Cardiac fibroblast (primary cell): ENCODE results near the gene NDUFA13.

Source experiments
- DNase-seq, 2 donors: peaks; one replicate each; pipeline versions ENCODE4 v3.0.0 to v3.0.0-alpha.2; 2010; ENCODE audit warnings: low read depth in 2 of 2
- H3K4me3 ChIP-seq, 2 donors: replicated peaks in 1 of 2; 1 replicate in 1 of 2; 2 replicates in 1 of 2; pipeline ENCODE4 v1.5.1; 2011; ENCODE audit warnings: low read depth in 2 of 2, low read length in 2 of 2, mild to moderate bottlenecking in 2 of 2, moderate library complexity in 1 of 2
- TF ChIP-seq, protein P1 (sequence below): IDR thresholded peaks from one replicate; pipeline ENCODE4 v1.5.1; 2011; ENCODE audit warnings: low read depth, mild to moderate bottlenecking, low read length, inconsistent platforms

The NDUFA13 gene

DNA sequence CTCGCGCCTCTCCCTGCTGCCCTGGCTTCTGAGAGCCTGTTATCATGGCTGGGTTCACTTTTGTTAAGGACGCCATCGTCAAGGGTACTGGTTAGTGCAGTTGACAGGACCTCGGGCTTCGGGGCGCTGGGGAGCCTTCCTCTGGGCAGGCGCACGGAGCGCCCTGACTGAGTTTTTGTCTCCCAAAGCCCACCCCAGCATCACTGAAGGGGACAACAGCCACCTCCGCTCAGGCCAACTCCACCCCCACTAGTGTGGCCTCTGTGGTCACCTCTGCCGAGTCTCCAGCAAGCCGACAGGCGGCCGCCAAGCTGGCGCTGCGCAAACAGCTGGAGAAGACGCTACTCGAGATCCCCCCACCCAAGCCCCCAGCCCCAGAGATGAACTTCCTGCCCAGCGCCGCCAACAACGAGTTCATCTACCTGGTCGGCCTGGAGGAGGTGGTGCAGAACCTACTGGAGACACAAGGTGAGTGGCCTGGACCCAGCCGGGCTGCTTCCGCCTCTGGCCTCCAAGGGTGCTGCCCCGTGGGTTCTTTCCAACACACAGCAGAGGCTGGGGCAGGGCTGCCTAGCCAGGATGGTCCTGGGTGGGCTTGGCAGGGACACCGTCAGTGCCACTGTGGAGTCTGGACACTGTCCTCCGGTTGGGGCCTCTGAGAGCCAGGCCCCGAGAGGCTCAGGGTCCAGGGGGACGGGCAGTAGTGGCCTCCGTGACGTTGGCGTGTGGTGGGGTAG, 17.6 kb upstream of the NDUFA13 start:
- TF ChIP-seq, protein P1, sequence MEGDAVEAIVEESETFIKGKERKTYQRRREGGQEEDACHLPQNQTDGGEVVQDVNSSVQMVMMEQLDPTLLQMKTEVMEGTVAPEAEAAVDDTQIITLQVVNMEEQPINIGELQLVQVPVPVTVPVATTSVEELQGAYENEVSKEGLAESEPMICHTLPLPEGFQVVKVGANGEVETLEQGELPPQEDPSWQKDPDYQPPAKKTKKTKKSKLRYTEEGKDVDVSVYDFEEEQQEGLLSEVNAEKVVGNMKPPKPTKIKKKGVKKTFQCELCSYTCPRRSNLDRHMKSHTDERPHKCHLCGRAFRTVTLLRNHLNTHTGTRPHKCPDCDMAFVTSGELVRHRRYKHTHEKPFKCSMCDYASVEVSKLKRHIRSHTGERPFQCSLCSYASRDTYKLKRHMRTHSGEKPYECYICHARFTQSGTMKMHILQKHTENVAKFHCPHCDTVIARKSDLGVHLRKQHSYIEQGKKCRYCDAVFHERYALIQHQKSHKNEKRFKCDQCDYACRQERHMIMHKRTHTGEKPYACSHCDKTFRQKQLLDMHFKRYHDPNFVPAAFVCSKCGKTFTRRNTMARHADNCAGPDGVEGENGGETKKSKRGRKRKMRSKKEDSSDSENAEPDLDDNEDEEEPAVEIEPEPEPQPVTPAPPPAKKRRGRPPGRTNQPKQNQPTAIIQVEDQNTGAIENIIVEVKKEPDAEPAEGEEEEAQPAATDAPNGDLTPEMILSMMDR = no peak
- H3K4me3 ChIP-seq = no peak overlapping the region
- no peak for DNase-seq

DNA sequence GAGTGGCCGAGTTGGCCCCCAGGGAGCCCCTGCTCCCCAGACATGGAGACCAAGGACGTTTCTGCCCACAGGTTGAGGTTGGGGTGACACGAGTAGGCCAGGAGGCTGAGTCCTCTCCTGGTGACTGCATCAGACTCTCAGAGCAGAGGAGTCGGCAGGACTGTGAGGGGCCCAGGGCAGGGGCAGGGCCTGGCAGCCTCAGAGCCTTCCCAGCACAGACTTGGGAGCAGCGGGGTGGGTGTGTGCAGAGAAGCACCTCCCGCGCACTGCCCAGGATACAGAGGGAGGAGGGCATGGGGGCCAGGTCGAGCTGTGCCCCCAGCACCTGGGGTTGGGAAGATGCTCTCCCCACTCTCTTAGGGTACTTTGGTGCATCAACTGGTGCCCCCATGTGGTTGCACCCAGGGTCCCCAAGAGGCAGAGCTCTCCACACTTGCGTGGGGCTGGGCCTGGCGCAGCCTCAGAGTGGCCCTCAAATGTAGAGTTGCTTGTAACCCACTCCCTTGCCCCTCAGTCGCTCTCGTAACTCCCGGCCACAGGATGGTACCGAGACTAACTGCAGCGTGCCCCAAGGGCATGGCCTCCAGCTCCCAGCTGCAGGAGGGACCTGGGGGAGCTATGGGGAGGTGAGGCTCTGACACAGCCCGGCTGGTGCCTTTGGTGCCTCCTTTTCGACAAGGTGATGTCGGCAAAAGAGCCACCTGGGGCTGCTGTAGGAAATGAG, 16.6 kb upstream of the NDUFA13 start:
- H3K4me3 ChIP-seq = no peak overlapping the region
- TF ChIP-seq, protein P1 = no peak
- no peak for DNase-seq

DNA sequence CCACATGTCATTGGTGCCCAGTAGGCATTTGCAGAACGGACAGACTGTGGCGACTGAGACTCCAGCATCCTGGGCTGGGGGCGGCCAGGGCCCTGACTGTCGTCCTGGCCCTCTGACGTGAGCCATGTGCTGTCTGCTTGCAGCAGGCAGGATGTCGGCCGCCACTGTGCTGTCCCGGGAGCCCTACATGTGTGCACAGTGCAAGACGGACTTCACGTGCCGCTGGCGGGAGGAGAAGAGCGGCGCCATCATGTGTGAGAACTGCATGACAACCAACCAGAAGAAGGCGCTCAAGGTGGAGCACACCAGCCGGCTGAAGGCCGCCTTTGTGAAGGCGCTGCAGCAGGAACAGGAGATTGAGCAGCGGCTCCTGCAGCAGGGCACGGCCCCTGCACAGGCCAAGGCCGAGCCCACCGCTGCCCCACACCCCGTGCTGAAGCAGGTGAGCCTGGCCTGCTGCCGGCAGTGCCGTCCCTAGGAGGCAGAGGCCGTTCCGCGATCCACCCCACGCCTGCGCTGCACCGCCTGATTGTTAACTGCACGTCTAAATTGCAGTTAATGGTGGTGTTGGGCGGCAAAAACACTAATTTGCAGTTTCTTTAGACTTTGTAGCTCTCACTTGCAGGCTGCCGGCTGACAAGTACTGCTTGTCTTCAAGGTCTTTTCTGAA, 14.9 kb upstream of the NDUFA13 start:
- TF ChIP-seq, protein P1 = no peak
- H3K4me3 ChIP-seq = no peak overlapping the region
- no peak for DNase-seq

DNA sequence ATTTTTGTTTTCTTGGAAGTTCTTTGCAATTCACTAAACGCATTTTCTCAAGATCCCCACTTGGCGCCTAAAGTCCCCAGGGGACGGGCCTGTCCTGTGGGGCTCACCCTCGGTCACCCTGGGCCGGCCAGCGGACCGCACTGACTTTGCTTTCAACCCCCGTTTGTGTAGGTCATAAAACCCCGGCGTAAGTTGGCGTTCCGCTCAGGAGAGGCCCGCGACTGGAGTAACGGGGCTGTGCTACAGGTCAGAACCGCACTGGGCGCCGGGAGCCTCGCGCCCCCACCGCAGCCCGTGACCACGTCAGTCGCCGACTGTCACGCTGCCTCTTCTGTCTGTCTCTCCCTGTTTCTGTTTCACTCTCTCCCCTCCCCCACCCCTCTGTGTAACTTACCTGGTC, 14.2 kb upstream of the NDUFA13 start:
- H3K4me3 ChIP-seq = no peak overlapping the region
- TF ChIP-seq, protein P1 = no peak
- DNase-seq = no peak

DNA sequence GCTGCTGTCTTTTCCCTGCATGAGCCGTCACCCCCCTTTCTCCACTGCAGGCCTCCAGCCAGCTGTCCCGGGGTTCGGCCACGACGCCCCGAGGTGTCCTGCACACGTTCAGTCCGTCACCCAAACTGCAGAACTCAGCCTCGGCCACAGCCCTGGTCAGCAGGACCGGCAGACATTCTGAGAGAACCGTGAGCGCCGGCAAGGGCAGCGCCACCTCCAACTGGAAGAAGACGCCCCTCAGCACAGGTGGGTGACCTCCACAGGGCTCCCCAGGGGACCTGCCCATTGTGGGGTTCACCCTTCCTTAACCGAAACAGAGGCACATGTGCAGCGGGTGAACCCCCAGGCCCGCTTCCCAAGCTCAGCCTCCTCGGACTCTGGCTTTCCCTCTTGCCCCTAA, 13.7 kb upstream of the NDUFA13 start:
- no peak overlapping the region for H3K4me3 ChIP-seq
- TF ChIP-seq, protein P1 = no peak
- no peak for DNase-seq

DNA sequence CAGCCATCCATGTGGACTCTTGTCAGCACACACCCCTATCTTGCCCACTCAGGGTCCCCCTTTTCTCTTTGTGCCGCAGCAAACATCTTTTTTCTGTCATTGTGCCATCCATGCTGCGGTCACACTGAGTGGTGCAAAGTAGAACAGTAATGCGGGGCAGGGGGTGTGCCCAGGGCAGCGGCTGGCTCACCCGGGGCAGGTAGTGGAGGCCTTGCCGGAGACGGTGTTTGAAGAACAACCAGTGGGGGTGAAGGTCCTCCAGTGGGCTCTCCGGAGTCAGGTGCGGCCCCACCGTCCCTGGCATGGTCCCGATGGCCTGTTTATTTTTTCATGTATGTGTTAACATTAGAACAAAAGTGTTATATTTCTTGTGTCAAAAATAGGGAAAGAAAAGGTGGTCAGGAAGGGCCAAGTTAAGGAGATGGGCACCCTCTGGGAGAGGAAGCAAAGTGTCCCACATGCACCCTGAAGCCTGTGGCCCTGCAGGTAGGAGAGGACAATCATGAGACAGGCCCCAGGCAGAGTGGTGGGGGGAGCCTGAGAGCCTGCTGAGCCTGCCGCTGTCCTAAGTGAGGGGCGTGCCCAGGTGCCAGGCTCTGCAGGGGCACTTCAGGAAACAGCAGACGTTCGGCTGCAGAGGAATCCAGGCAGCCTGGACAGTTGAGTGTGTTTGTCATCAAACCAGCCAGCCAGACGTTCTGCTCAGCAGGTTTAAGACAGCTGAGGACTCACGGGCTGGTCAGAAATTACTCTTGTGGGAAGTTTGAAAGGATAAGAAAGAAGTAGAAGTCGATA, 13.0 kb upstream of the NDUFA13 start:
- TF ChIP-seq, protein P1 = no peak
- no peak for DNase-seq
- no peak overlapping the region for H3K4me3 ChIP-seq
